Breast epithelium (tissue), 4 donors: ENCODE measurements around the gene DGUOK. TPM values are rescaled to one million over a fixed set of nuclear protein-coding genes. Genes with fewer than 3 reads are reported as not detected.

Experiments
- DNase-seq, 2 donors: peaks; one replicate each; pipeline ENCODE4 v3.0.0-alpha.2; 2019; ENCODE audit warnings: low spot score in 2 of 2
- H3K27ac ChIP-seq, 2 donors: fragments of 200-600 bp; sonication (generic) in 1 of 2; one replicate each; pipeline ENCODE4 v1.5.1; 2016 to 2019; ENCODE audit warnings: mild to moderate bottlenecking in 1 of 2
- H3K27me3 ChIP-seq, 2 donors: fragments of 200-600 bp; sonication (generic) in 1 of 2; one replicate each; pipeline versions ENCODE4 v1.5.1 to v1.6.0; 2017 to 2019; ENCODE audit warnings: control low read depth in 1 of 2, mild to moderate bottlenecking in 1 of 2
- H3K36me3 ChIP-seq: fragments of 200-600 bp; one replicate; pipeline ENCODE4 v1.5.1; 2019
- H3K4me1 ChIP-seq, 2 donors: fragments of 200-600 bp; sonication (generic); one replicate each; pipeline ENCODE4 v1.5.1; 2016 to 2019; ENCODE audit warnings: control low read depth in 1 of 2
- H3K4me3 ChIP-seq, 3 donors: fragments of 200-600 bp; sonication (generic); 1 replicate in 2 of 3; 2 replicates in 1 of 3; pipeline ENCODE4 v1.5.1; 2016 to 2019; ENCODE audit warnings: mild to moderate bottlenecking in 3 of 3, moderate library complexity in 2 of 3
- H3K9me3 ChIP-seq, 2 donors: fragments of 200-600 bp; sonication (generic) in 1 of 2; one replicate each; pipeline ENCODE4 v1.5.1; 2016 to 2019; ENCODE audit warnings: control low read depth in 1 of 2
- CTCF ChIP-seq, 3 donors: fragments of 450-650 bp; IDR thresholded peaks; one replicate each; pipeline ENCODE4 v1.5.1; 2016 to 2017; ENCODE audit warnings: antibody characterized with exemption in 3 of 3, mild to moderate bottlenecking in 3 of 3, moderate library complexity in 3 of 3
- POLR2A ChIP-seq: fragments of 450-650 bp; IDR thresholded peaks from one replicate; pipeline ENCODE4 v1.6.1; 2016; ENCODE audit warnings: antibody characterized with exemption, mild to moderate bottlenecking, moderate library complexity
- POLR2AphosphoS5 ChIP-seq, 3 donors: sonication (generic); formaldehyde crosslinking; IDR thresholded peaks; one replicate each; pipeline ENCODE4 v1.6.1; 2017; ENCODE audit warnings: antibody characterized with exemption in 3 of 3
- intact Hi-C: fragments of 100-400 bp; cut with DNase I; formaldehyde crosslinking; loops from one replicate; pipeline ENCODE4 v1.15.1; 2023; ENCODE audit warnings: low total_unique reads
- total RNA-seq, 3 donors: library from RNA; depleted of rRNA; stranded (reverse); fragments of >200 nt; gene quantifications; one replicate each; pipeline ENCODE4 v1.1.0, GENCODE V29; 2016

DGUOK gene
- total RNA-seq, 3 donors from 2014 or later, result 35.4 to 45.7 (median 42.3) TPM

- DNase-seq, result no peak
- no peaks in the 10 kb centered on the region for H3K27me3 ChIP-seq
- H3K9me3 ChIP-seq, result no peaks in the 10 kb centered on the region
- no peaks in the 10 kb centered on the region for H3K36me3 ChIP-seq
- H3K4me3 ChIP-seq, result no peak overlapping the region
- no peak for TF ChIP-seq POLR2AphosphoS5 (IDR thresholded peaks at IDR 0.05)
- TF ChIP-seq POLR2A, result no peak
- TF ChIP-seq CTCF (IDR thresholded peaks at IDR 0.05), result no peak
- no peaks in the 10 kb centered on the region for H3K4me1 ChIP-seq
- no peak overlapping the region for H3K27ac ChIP-seq
- intact Hi-C loops, result no loop called here
Measured at GRCh38 chr2:73946215-73946614, 19.5 kb downstream of the DGUOK start.

- Histone ChIP-seq H3K36me3 (no peaks in the 10 kb centered on the region), H3K27me3 (no peaks in the 10 kb centered on the region), H3K9me3 (no peaks in the 10 kb centered on the region), H3K4me1 (no peaks in the 10 kb centered on the region), H3K4me3 (no peak overlapping the region), H3K27ac (no peak overlapping the region)
- TF ChIP-seq POLR2A, result no peak
- no peak for TF ChIP-seq POLR2AphosphoS5 (IDR thresholded peaks at IDR 0.05)
- TF ChIP-seq CTCF (IDR thresholded peaks at IDR 0.05), result no peak
- intact Hi-C loops, result no loop called here
- DNase-seq, result no peak
Measured at GRCh38 chr2:73946666-73947065, 20.0 kb downstream of the DGUOK start.

GRCh38 chr2:73947412-73948018 is 20.8 kb downstream of the DGUOK start:
- Histone ChIP-seq H3K4me1 (no peaks in the 10 kb centered on the region), H3K4me3 (no peak overlapping the region), H3K27me3 (no peaks in the 10 kb centered on the region), H3K9me3 (no peaks in the 10 kb centered on the region), H3K27ac (no peak overlapping the region), H3K36me3 (no peaks in the 10 kb centered on the region)
- TF ChIP-seq POLR2AphosphoS5 (IDR thresholded peaks at IDR 0.05) (no peak), CTCF (IDR thresholded peaks at IDR 0.05) (no peak), POLR2A (no peak)
- DNase-seq, result no peak
- intact Hi-C loops, result no loop called here

- Histone ChIP-seq H3K4me1 (no peaks in the 10 kb centered on the region), H3K4me3 (no peak overlapping the region), H3K36me3 (no peaks in the 10 kb centered on the region), H3K27ac (no peak overlapping the region), H3K27me3 (no peaks in the 10 kb centered on the region), H3K9me3 (no peaks in the 10 kb centered on the region)
- TF ChIP-seq CTCF (IDR thresholded peaks at IDR 0.05) (no peak), POLR2AphosphoS5 (IDR thresholded peaks at IDR 0.05) (no peak), POLR2A (no peak)
- intact Hi-C loops, result no loop called here
- DNase-seq, result no peak
Measured at GRCh38 chr2:73949802-73950201, 23.1 kb downstream of the DGUOK start.

GRCh38 chr2:73952499-73953446 is 26.1 kb downstream of the DGUOK start:
- no peak for DNase-seq
- Histone ChIP-seq H3K4me1 (no peaks in the 10 kb centered on the region), H3K9me3 (no peaks in the 10 kb centered on the region), H3K4me3 (no peak overlapping the region), H3K36me3 (peaks cover 4% of the 10 kb centered on the region), H3K27me3 (no peaks in the 10 kb centered on the region), H3K27ac (no peak overlapping the region)
- intact Hi-C loops, result no loop called here
- TF ChIP-seq POLR2A (no peak), POLR2AphosphoS5 (IDR thresholded peaks at IDR 0.05) (no peak), CTCF (IDR thresholded peaks at IDR 0.05) (no peak)
